DND-41 (cell line): ENCODE data around the gene SPINK9.

Experiments
- ATAC-seq: fragments of 200-7000 bp; cut with Tn5 transposase; 3 replicates; pipeline ENCODE4 v1.9.1; 2021; ENCODE audit warnings: low read depth; ENCODE audit not compliant: insufficient read depth
- DNase-seq: peaks from one replicate; pipeline ENCODE4 v3.0.0-alpha.2; 2020
- H2AFZ ChIP-seq: 2 replicates; pipeline ENCODE4 v1.6.0; 2012; ENCODE audit warnings: low read depth, low read length
- H3K27ac ChIP-seq: 2 replicates; pipeline ENCODE4 v1.5.1; 2012; ENCODE audit warnings: low read length, inconsistent platforms
- H3K27me3 ChIP-seq: fragments of 200-600 bp; sonication (generic); 2 replicates; pipeline ENCODE4 v1.6.0; 2012; ENCODE audit warnings: low read length, mild to moderate bottlenecking, inconsistent platforms; ENCODE audit not compliant: insufficient read depth, poor library complexity
- H3K36me3 ChIP-seq: 2 replicates; pipeline ENCODE4 v1.5.1; 2012; ENCODE audit warnings: low read length, inconsistent platforms; ENCODE audit not compliant: insufficient read depth
- H3K4me1 ChIP-seq: 2 replicates; pipeline ENCODE4 v1.5.1; 2012; ENCODE audit warnings: mild to moderate bottlenecking, low read length; ENCODE audit not compliant: insufficient read depth
- H3K4me2 ChIP-seq: 2 replicates; pipeline ENCODE4 v1.6.0; 2012; ENCODE audit warnings: mild to moderate bottlenecking, moderate library complexity, low read length, inconsistent platforms; ENCODE audit not compliant: insufficient read depth
- H3K4me3 ChIP-seq, 2 experiments: fragments of 200-600 bp in 1 of 2; shearing (Covaris generic) in 1 of 2; 2 replicates each; pipeline ENCODE4 v1.5.1; 2012 to 2016; ENCODE audit warnings: inconsistent platforms in 2 of 2, low read length in 2 of 2, mild to moderate bottlenecking in 2 of 2, low read depth in 1 of 2, moderate library complexity in 1 of 2
- H3K79me2 ChIP-seq: 2 replicates; pipeline ENCODE4 v1.6.0; 2012; ENCODE audit warnings: low read length, inconsistent platforms; ENCODE audit not compliant: insufficient read depth
- H3K9ac ChIP-seq: 2 replicates; pipeline ENCODE4 v1.6.0; 2012; ENCODE audit warnings: low read depth, mild to moderate bottlenecking, inconsistent platforms, low read length, moderate library complexity
- H3K9me3 ChIP-seq: 2 replicates; pipeline ENCODE4 v1.5.1; 2012; ENCODE audit warnings: low read length, moderate library complexity, mild to moderate bottlenecking, inconsistent platforms; ENCODE audit not compliant: insufficient read depth, severe bottlenecking
- H4K20me1 ChIP-seq: 2 replicates; pipeline ENCODE4 v1.6.0; 2012; ENCODE audit warnings: low read length; ENCODE audit not compliant: insufficient read depth
- EZH2 ChIP-seq: IDR thresholded peaks from 3 replicates; pipeline ENCODE4 v1.6.1; 2012; ENCODE audit warnings: borderline replicate concordance, low read depth, mild to moderate bottlenecking, moderate library complexity, low read length, inconsistent platforms; ENCODE audit not compliant: severe bottlenecking
- TF ChIP-seq, protein P1 (sequence below): IDR thresholded peaks from 2 replicates; pipeline ENCODE4 v1.5.1; 2012; ENCODE audit warnings: borderline replicate concordance, low read length, moderate library complexity, mild to moderate bottlenecking; ENCODE audit not compliant: poor library complexity, severe bottlenecking; ENCODE audit errors: extremely low read depth

Gene SPINK9

DNA sequence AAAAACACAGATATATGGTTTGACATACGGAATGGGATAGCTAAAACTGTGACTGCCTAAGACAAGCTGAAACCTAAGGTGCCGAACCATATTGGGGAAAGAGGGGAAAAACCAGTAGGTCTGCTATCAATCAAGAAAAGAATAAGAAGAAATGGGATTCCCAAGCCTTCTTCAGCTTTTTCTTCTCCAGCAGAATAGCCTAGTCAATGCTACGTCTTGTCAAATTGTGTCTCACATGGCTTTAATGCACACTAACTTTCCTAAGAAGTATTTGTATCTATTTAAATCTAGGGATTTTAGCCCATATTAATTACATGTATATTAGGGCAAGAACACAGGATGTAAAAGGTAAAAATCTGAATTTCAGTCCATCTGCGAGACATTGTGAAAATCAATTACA is 47.6 kb downstream of the SPINK9 start:
- no peak for DNase-seq
- H3K9ac ChIP-seq, result peak overlapping the region; percentile 76
- peak overlapping the region; percentile 79 for H3K27ac ChIP-seq

DNA sequence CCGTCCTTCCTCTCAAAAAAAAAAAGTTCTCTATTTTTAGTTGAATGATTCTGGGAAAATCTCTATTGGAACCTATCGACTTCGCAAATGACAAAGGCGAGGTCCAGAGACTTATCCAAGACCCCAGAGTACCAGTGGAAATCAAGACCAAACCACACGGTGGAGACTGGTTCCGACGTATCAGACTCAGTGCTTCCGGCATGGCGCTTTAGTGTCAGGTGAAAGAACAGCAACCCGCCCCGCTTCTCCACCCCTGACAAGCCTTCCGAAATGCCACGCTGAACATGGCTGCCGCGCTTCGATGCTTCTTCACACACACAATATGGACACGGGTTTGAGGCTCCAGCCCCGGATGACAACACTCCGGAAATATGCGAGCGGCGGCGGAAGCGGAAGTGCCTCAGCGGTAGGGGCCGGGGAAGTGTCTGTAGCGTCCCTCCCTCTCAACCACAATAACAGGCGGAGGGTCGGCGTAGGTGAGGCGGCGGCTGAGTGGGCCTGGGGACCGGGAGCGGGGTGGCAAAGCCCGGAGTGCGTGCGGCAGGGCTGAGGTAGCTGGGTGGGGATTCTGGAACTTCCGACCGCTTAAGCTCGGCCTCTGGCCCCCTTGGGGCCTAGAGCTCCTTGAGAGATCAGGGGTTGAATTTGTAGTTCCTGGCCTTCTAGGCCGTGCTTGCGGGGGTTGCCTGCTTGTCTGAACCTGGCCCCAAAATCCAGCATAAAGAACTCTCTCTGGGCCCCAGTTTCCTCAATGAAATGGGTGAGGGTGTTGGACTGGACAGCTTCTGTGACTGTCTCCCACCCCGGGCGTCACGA is 48.4 kb downstream of the SPINK9 start, which contains the start of gene FBXO38:
Gene FBXO38 (plus strand): TSS at position 395 of the 816 bp plus-strand sequence. CDS start 10,819 bp downstream, outside the sequence.
- peak within 1 kb of the TSS; percentile 74 to 89 for H3K4me3 ChIP-seq
- no peaks in the 10 kb centered on the region for H3K27me3 ChIP-seq
- peak within 1 kb of the TSS; percentile 79 for H3K27ac ChIP-seq
- H4K20me1 ChIP-seq, result peaks cover 20% of the 10 kb centered on the region; the same call in 1 of the 2 replicates
- H3K79me2 ChIP-seq, result peaks cover 48% of the 10 kb centered on the region
- H3K9ac ChIP-seq, result peak within 1 kb of the TSS; percentile 76
- 0 out of 2 replicates have a peak, but pooled peaks cover 4% of the 10 kb centered on the region for H3K36me3 ChIP-seq
- H3K4me1 ChIP-seq, result peaks cover 52% of the 10 kb centered on the region
- peak within 1 kb of the TSS; percentile 81 for H2AFZ ChIP-seq
- ATAC-seq (peak; percentile 97), DNase-seq (peak; percentile 97)
- H3K9me3 ChIP-seq, result no peaks in the 10 kb centered on the region
- TF ChIP-seq EZH2, result no peak
- TF ChIP-seq, protein P1, sequence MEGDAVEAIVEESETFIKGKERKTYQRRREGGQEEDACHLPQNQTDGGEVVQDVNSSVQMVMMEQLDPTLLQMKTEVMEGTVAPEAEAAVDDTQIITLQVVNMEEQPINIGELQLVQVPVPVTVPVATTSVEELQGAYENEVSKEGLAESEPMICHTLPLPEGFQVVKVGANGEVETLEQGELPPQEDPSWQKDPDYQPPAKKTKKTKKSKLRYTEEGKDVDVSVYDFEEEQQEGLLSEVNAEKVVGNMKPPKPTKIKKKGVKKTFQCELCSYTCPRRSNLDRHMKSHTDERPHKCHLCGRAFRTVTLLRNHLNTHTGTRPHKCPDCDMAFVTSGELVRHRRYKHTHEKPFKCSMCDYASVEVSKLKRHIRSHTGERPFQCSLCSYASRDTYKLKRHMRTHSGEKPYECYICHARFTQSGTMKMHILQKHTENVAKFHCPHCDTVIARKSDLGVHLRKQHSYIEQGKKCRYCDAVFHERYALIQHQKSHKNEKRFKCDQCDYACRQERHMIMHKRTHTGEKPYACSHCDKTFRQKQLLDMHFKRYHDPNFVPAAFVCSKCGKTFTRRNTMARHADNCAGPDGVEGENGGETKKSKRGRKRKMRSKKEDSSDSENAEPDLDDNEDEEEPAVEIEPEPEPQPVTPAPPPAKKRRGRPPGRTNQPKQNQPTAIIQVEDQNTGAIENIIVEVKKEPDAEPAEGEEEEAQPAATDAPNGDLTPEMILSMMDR, result peak; percentile 19
- peak within 1 kb of the TSS; percentile 89 for H3K4me2 ChIP-seq

More for the DNA sequence above, 47.6 kb downstream of the SPINK9 start:
- H3K9me3 ChIP-seq, result peaks cover 2% of the 10 kb centered on the region
- 0 out of 2 replicates have a peak, but pooled peaks cover 3% of the 10 kb centered on the region for H3K36me3 ChIP-seq
- H3K27me3 ChIP-seq, result no peaks in the 10 kb centered on the region
- peaks cover 40% of the 10 kb centered on the region for H3K79me2 ChIP-seq
- peak overlapping the region; percentile 74 to 89 for H3K4me3 ChIP-seq
- no peak for ATAC-seq
- peaks cover 52% of the 10 kb centered on the region for H3K4me1 ChIP-seq
- peak overlapping the region; percentile 78 for H3K4me2 ChIP-seq
- H2AFZ ChIP-seq, result peak overlapping the region; percentile 81
- peaks cover 20% of the 10 kb centered on the region; the same call in 1 of the 2 replicates for H4K20me1 ChIP-seq
- TF ChIP-seq, protein P1, result no peak
- no peak for TF ChIP-seq EZH2

DNA sequence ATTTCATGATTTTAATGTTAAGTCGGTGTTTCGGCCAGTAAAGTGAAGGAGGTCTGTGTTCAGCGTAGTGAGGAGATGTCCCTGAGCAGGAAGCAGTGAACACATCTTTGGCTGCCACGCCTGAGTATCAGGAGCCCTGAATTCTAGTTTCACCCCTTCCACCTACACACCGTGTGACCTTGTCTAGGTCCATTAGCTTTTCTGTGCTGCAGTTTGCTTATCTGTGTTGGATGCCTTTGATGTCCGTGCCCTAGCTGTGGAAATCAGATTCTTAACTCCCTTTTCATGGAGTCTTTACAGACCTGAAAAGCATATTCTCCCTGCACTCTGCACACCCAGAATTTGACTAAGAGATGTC is 49.0 kb downstream of the SPINK9 start:
- Histone ChIP-seq H3K27ac (peak overlapping the region; percentile 79), H3K79me2 (peaks cover 54% of the 10 kb centered on the region)

More for the DNA sequence above, 49.0 kb downstream of the SPINK9 start:
- DNase-seq (no peak), ATAC-seq (peak; percentile 14; the same call in 2 of the 3 replicates)
- no peak for TF ChIP-seq EZH2
- TF ChIP-seq, protein P1, result no peak
- Histone ChIP-seq H3K4me1 (peaks cover 46% of the 10 kb centered on the region), H3K9ac (peak overlapping the region; percentile 76), H4K20me1 (peaks cover 22% of the 10 kb centered on the region; the same call in 1 of the 2 replicates), H3K27me3 (no peaks in the 10 kb centered on the region), H3K4me3 (peak overlapping the region; percentile 74 to 89), H2AFZ (peak overlapping the region; percentile 74), H3K9me3 (no peaks in the 10 kb centered on the region), H3K36me3 (peaks cover 10% of the 10 kb centered on the region; the same call in 1 of the 2 replicates), H3K4me2 (peak overlapping the region; percentile 89)
